A673 (cell line): Measurements from ENCODE around the gene SEMA4A. TPM values are rescaled to one million over a fixed set of nuclear protein-coding genes. Genes with fewer than 3 reads are reported as not detected.

Experiments used
- BruUV-seq: library from RNA; stranded (reverse); fragments of 400-500 nt; replicated peaks from 2 replicates; lab custom pipeline; 2021; lab: Mats Ljungman, UMichigan
- CTCF ChIA-PET: fragments of 300-600 bp; sonication (Branson Sonifier 250); formaldehyde crosslinking; loops from one replicate; lab custom pipeline; 2022; ENCODE audit warnings: antibody characterized with exemption; lab: Charles Lee
- POLR2A ChIA-PET: fragments of 300-600 bp; sonication (Branson Sonifier 250); formaldehyde crosslinking; loops from one replicate; lab custom pipeline; 2022; ENCODE audit warnings: antibody characterized with exemption; ENCODE audit not compliant: low non-redundant PET; lab: Charles Lee
- DNase-seq: peaks from one replicate; pipeline ENCODE4 v3.0.0-alpha.2; 2015; ENCODE audit warnings: low spot score
- H3K27ac ChIP-seq: fragments of 200-600 bp; sonication (generic); 2 replicates; pipeline ENCODE4 v1.5.1; 2016; ENCODE audit warnings: mixed run types, low read depth, mild to moderate bottlenecking, mixed read lengths, antibody characterized with exemption, low read length; ENCODE audit not compliant: poor library complexity, severe bottlenecking
- H3K27me3 ChIP-seq: fragments of 200-600 bp; sonication (generic); replicated peaks from 2 replicates; pipeline ENCODE4 v1.6.1; 2017; ENCODE audit warnings: mixed run types, low read depth, mild to moderate bottlenecking, mixed read lengths, antibody characterized with exemption, low read length; ENCODE audit not compliant: insufficient read depth, poor library complexity
- H3K36me3 ChIP-seq: fragments of 200-600 bp; sonication (generic); 2 replicates; pipeline ENCODE4 v1.6.1; 2016; ENCODE audit warnings: mixed run types, mild to moderate bottlenecking, mixed read lengths, antibody characterized with exemption, low read length; ENCODE audit not compliant: insufficient read depth, poor library complexity, severe bottlenecking
- H3K4me1 ChIP-seq: fragments of 200-600 bp; sonication (generic); 2 replicates; pipeline ENCODE4 v1.6.1; 2017; ENCODE audit warnings: mixed run types, mild to moderate bottlenecking, mixed read lengths, antibody characterized with exemption, low read length; ENCODE audit not compliant: insufficient read depth, poor library complexity, severe bottlenecking
- H3K4me3 ChIP-seq: fragments of 200-600 bp; sonication (generic); 2 replicates; pipeline ENCODE4 v1.5.1; 2016; ENCODE audit warnings: low read depth, mixed run types, mild to moderate bottlenecking, mixed read lengths, low read length; ENCODE audit not compliant: poor library complexity, severe bottlenecking
- H3K9me3 ChIP-seq: fragments of 200-600 bp; sonication (generic); 2 replicates; pipeline ENCODE4 v1.6.1; 2016; ENCODE audit warnings: mixed run types, low read depth, mild to moderate bottlenecking, mixed read lengths, antibody characterized with exemption, low read length; ENCODE audit not compliant: poor library complexity, severe bottlenecking
- CTCF ChIP-seq: fragments of 300-800, 200-600 bp; sonication (generic); conservative IDR thresholded peaks from 2 replicates; pipeline ENCODE4 v1.5.1; 2017; ENCODE audit warnings: low read depth, mild to moderate bottlenecking, antibody characterized with exemption, low read length, moderate library complexity, mixed read lengths
- EZH2 ChIP-seq: fragments of 200-600 bp; sonication (generic); IDR thresholded peaks from 2 replicates; pipeline ENCODE4 v1.6.1; 2017; ENCODE audit warnings: borderline replicate concordance, low read depth, mild to moderate bottlenecking, mixed read lengths, antibody characterized with exemption, low read length; ENCODE audit not compliant: poor library complexity, severe bottlenecking
- intact Hi-C: fragments of 100-400 bp; cut with micrococcal nuclease; formaldehyde crosslinking; loops from one replicate; pipeline ENCODE4 v1.10.0; 2022; ENCODE audit not compliant: unreplicated experiment
- total RNA-seq: library from RNA; stranded (reverse); gene quantifications from 2 replicates; pipeline ENCODE4 v1.2.3, GENCODE V29; 2021

Gene SEMA4A
- total RNA-seq, 1 experiment from 2014 or later = 0.77 TPM

GRCh38 chr1:156106624-156107488 is 46.5 kb upstream of the SEMA4A start:
- TSS peak; percentile 76 for BruUV-seq
- Histone ChIP-seq H3K4me3 (no peak overlapping the region), H3K27me3 (no peaks in the 10 kb centered on the region), H3K9me3 (no peaks in the 10 kb centered on the region), H3K4me1 (peaks cover 53% of the 10 kb centered on the region), H3K27ac (peak overlapping the region; percentile 85), H3K36me3 (no peaks in the 10 kb centered on the region)
- ChIA-PET CTCF (interaction anchor here (0.6 kb wide), 2 partner anchors 15 to 39 kb away, joined by 4 to 5 read pairs; no protein-coding TSS in a partner anchor), POLR2A (interaction anchor here (0.6 to 1.0 kb wide), 2 partner anchors 58 to 177 kb away, joined by 3 read pairs; no protein-coding TSS in a partner anchor)
- TF ChIP-seq EZH2 (no peak), CTCF (no peak)
- no peak for DNase-seq
- intact Hi-C loops = loop anchor here (1.0 kb wide), 1 partner anchor 17 kb away; no protein-coding TSS in a partner anchor

GRCh38 chr1:156108057-156108456 is 45.3 kb upstream of the SEMA4A start:
- no peaks in the 10 kb centered on the region for H3K36me3 ChIP-seq
- CTCF ChIA-PET = no interaction called here
- H3K4me1 ChIP-seq = peaks cover 53% of the 10 kb centered on the region
- no peaks in the 10 kb centered on the region for H3K27me3 ChIP-seq
- no TSS peak for BruUV-seq
- H3K27ac ChIP-seq = peak overlapping the region; percentile 17
- H3K9me3 ChIP-seq = no peaks in the 10 kb centered on the region
- POLR2A ChIA-PET = no interaction called here
- TF ChIP-seq CTCF (no peak), EZH2 (no peak)
- no peak overlapping the region for H3K4me3 ChIP-seq
- no peak for DNase-seq
- intact Hi-C loops = no loop called here

GRCh38 chr1:156108664-156109241 is 44.6 kb upstream of the SEMA4A start:
- DNase-seq = no peak
- BruUV-seq = no TSS peak
- Histone ChIP-seq H3K9me3 (no peaks in the 10 kb centered on the region), H3K36me3 (no peaks in the 10 kb centered on the region), H3K27ac (peak overlapping the region; percentile 17), H3K4me1 (peaks cover 53% of the 10 kb centered on the region), H3K4me3 (no peak overlapping the region), H3K27me3 (no peaks in the 10 kb centered on the region)
- POLR2A ChIA-PET = no interaction called here
- CTCF ChIA-PET = interaction anchor here (0.6 to 1.3 kb wide), 2 partner anchors 21 kb away, joined by 3 to 4 read pairs; no protein-coding TSS in a partner anchor
- intact Hi-C loops = no loop called here
- TF ChIP-seq CTCF (no peak), EZH2 (no peak)
